ENCODE results near the gene CMTM1.
"Not testable (repeated sequence)": the region's sequence is repeated elsewhere in the genome, so short reads cannot be mapped to it uniquely, and the experiment has no call there.

The CMTM1 gene

GRCh38 chr16:66563574-66564334 is 2.5 kb upstream of the CMTM1 start:
- no peak for DNase-seq

GRCh38 chr16:66567270-66567669 is 1.0 kb downstream of the CMTM1 start:
- not testable (repeated sequence) for DNase-seq

GRCh38 chr16:66568355-66568754 is 2.1 kb downstream of the CMTM1 start:
- no peak for DNase-seq

GRCh38 chr16:66569131-66569530 is 2.9 kb downstream of the CMTM1 start:
- DNase-seq = no peak

- DNase-seq = no peak
Observed at GRCh38 chr16:66569827-66570405, 3.7 kb downstream of the CMTM1 start.

GRCh38 chr16:66572356-66572755 is 6.1 kb downstream of the CMTM1 start:
- no peak for DNase-seq

GRCh38 chr16:66574081-66574480 is 7.8 kb downstream of the CMTM1 start:
- no peak for DNase-seq

GRCh38 chr16:66574531-66574930 is 8.3 kb downstream of the CMTM1 start:
- DNase-seq = no peak

- no peak for DNase-seq
Observed at GRCh38 chr16:66575060-66575459, 8.8 kb downstream of the CMTM1 start.

- no peak for DNase-seq
Observed at GRCh38 chr16:66576296-66576695, 10.1 kb downstream of the CMTM1 start.

- no peak for DNase-seq
Observed at GRCh38 chr16:66578651-66579531, 12.7 kb downstream of the CMTM1 start, which contains the start of gene CMTM2. Gene CMTM2 (plus strand): TSS chr16:66579463. CDS start chr16:66579608, 145 bp downstream.

- DNase-seq = peak; percentile 30
Observed at GRCh38 chr16:66580605-66581209, 14.5 kb downstream of the CMTM1 start.

GRCh38 chr16:66581246-66581952 is 15.2 kb downstream of the CMTM1 start:
- DNase-seq = no peak

- DNase-seq = no peak
Observed at GRCh38 chr16:66585481-66586239, 19.4 kb downstream of the CMTM1 start.

- no peak for DNase-seq
Observed at GRCh38 chr16:66587881-66588600, 21.8 kb downstream of the CMTM1 start.

GRCh38 chr16:66588981-66589713 is 22.9 kb downstream of the CMTM1 start:
- no peak for DNase-seq

GRCh38 chr16:66590322-66590721 is 24.1 kb downstream of the CMTM1 start:
- DNase-seq = no peak

- no peak for DNase-seq
Observed at GRCh38 chr16:66591018-66591417, 24.8 kb downstream of the CMTM1 start.

GRCh38 chr16:66592241-66592640 is 26.0 kb downstream of the CMTM1 start:
- DNase-seq = no peak

GRCh38 chr16:66592814-66593213 is 26.6 kb downstream of the CMTM1 start:
- DNase-seq = no peak
